GM10847 (cell line): ENCODE results near the gene SEMA4D.

ENCODE experiments used
- POLR2A ChIP-seq: IDR thresholded peaks from 2 replicates; pipeline ENCODE4 v1.6.1; 2011; ENCODE audit not compliant: insufficient read length; ENCODE audit errors: extremely low read depth

Gene SEMA4D

GRCh38 chr9:89358376-89358916, 139.5 kb downstream of the SEMA4D start:
- TF ChIP-seq POLR2A: no peak

DNA sequence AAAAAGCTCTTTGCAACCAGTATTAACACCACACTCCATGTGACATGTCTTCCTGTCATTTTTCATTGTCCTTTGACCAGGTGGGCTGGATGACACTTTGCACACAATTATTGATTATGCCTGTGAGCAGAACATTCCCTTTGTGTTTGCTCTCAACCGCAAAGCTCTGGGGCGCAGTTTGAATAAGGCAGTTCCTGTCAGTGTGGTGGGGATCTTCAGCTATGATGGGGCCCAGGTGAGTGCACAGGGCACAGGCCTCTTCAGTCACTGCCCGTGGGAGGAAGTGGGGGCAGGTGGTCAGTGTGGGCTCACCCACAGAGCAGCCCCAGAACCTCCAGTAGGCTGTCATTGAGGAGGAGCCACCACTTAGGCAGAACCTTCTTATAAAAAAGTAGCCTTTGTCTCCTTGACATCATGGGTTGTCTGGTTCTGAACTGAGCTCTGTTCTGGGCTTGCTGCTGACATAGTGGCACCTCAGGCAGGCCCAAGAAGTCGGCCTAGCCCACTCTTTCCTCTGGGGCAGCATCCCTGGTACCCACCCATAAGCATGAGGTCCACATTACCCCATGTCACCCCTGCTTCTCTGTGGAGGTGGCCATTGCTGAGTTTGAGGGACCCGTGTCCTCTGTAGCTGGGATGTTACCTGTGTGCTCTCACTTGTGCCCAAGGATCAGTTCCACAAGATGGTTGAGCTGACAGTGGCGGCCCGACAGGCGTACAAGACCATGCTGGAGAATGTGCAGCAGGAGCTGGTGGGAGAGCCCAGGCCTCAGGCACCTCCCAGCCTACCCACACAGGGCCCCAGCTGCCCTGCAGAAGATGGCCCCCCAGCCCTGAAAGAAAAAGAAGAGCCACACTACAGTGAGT, 140.3 kb downstream of the SEMA4D start:
- TF ChIP-seq POLR2A: no peak

DNA sequence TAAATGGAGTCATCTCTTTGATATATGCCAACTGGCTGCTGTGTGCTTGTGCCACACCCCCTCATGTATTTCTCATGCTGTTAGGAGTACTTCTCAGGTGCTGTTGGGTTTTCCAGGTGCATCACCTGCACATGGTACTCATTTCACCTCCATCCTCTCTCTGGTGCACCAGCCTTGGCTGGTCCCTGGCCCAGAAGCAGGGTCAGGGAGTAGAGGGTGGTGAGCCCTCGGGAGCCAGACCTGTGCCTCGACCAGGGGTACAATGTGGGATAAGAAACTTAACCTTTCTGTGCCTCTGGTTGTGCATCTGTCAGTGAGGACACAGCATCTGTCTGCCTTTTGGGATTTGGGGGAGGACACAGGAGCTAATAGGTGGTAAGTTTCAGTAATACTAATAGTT, 141.1 kb downstream of the SEMA4D start:
- no peak for TF ChIP-seq POLR2A

DNA sequence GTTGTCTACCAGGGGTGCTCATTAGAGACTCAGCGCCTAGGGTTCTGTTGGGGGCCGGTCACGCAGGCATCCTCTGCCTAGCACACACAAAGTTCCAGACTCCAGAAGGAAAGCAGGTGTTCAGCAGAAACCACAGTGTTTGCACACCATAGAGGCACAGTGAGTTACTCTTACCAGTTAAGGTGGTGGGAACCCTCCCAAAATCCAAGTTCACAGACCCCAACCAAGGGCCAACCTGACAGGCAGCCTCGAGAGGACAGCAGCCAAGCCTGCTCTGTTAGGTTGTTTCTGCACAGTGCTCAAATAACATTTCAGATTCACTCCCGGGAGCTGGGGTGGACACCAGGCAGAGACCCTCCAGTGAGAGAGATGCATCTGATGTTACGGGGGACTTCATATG, 143.4 kb downstream of the SEMA4D start:
- no peak for TF ChIP-seq POLR2A

DNA sequence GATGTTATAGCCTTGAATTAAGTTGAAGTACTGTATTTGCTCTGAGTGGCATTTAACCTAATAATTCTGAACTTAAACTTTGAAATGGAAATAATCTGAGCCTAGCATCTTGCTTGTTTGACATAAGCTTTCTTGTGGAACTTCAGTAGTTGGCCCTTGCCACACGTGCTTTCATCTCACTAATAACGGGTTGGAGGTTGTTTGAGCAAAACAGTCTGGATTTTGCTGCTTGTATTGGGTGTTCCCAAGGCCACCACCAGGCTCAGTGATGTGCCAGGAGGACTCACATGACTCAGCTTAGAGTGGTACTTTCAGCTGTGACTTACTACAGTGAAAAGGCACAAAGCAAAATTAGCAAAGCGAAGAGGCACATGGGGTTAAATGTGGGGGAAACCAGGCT, 143.9 kb downstream of the SEMA4D start:
- TF ChIP-seq POLR2A: no peak

DNA sequence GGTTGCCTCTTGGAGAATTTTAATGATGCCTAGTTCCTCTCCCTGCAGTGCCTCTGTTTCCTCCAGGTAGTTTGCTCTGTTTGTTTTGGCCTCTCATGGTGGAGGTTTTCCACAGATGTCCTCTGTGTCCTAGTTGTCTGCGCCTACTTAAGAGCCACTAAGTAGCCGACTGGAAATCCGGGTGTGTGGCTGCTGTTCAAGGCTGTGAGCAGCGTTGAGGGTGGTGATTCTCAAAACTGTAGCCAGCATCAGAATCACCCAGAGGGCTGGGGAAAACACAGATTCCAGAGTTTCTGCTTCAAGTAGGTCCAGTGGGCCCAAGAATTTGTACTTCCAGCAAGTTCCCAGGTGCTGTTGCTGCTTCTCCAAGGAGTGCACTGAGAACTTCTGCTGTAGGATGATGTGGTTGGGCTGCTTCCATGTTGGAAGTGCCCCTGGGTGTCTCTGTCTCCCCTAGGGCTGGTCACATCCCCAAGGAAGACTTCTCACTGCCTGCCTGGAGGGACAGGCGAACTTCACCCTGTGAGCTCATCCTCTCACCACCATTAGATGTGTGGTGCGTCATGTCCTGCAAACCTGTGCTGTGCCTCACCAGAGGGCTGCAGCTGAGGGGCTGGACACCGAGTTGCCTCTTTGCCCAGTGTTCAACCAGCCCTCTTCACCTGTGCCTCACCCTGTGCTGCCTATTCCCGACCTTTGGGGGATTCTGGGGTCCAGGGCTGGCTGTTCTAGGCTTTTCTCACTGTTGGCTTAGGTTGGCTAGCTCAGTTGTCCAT, 144.9 kb downstream of the SEMA4D start:
- TF ChIP-seq POLR2A: no peak

- no peak for TF ChIP-seq POLR2A
Measured at GRCh38 chr9:89352451-89352850, 145.5 kb downstream of the SEMA4D start.

DNA sequence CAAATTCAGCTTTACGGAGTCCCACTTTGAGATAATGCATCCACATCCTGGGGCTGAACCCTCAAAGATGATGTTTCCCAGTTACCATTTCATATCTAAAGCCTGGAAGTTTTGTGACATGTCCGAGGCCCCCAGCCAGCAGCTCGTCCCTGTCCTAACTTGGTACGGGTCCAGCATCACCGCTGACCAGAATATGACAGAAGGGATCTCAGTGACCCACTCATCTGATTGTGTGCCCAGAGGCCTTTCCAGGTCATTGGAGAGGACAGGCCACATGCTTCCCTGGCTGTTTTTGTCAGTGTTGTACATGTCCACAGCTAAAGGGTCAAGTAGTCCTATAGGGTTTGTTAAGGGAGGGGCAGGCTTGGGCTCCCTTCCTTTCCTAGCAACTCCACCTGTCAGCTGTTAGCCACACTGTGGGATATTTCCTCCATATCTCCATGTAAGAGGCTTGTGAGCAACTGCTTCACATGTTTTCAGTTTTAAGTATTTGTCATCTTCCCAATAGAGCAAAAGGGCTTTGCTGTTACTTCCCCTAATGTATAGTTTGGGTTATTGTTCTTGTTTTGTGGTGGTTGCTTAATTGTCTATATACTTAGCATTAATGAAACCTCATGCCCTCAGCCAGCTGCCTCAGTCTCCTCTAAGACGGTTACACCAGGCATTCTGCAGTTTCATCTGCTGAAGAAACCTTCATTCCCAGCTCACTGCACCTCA, 146.2 kb downstream of the SEMA4D start:
- no peak for TF ChIP-seq POLR2A

- TF ChIP-seq POLR2A: no peak
Measured at GRCh38 chr9:89350988-89351557, 146.8 kb downstream of the SEMA4D start.

DNA sequence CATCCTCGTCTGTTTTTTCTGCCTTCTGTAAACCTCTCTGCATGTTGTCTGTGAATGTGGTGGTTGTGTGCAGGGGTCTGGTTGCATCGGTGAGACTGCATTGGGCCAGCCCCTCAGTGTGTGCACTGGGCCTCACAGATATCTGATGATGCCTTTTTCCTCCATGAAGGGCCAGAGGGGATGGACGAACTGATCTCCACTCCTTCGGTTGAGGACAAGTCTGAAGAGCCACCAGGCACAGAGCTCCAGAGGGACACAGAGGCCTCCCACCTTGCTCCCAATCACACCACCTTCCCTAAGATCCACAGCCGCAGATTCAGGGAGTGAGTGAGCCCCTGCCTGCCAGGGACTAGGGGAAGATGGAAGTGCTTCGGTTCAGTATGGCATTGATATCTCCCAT, 148.3 kb downstream of the SEMA4D start:
- no peak for TF ChIP-seq POLR2A

DNA sequence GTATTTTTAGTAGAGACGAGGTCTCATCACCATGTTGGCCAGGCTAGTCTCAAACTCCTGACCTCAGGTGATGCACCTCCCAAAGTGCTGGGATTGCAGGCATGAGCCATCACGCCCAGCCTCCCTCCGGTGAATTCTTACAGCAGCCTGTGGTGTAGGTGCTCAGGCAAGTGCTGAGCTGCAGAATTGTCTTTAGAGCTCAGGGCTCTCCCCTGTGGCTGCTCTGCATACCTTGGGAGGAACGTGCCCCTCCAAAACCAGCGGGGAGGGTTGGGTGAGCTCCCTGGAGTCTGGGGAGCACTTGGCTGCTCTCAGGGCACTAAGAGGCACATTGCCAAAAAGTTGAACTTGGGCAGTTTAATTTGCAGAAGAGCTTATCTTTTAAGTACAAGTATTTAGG, 150.3 kb downstream of the SEMA4D start:
- no peak for TF ChIP-seq POLR2A

DNA sequence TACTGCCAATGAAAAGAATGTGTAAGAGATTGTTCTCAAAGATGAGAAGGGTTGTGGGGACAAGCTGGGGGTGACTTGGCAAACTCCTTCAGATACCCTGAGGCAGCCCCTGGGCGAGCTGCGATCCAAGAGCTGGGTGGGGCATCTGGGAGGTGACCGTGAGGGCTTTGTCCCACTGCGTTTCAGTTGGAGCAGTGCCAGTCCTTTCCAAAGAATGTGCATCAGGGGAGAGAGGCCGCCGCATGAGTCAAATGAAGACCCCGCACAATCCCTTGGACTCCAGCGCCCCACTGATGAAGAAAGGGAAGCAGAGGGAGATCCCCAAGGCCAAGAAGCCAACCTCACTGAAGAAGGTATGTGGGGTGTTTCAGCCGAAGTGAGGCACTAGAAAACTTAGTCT, 151.2 kb downstream of the SEMA4D start:
- TF ChIP-seq POLR2A: no peak

GRCh38 chr9:89345476-89345875, 152.4 kb downstream of the SEMA4D start:
- TF ChIP-seq POLR2A: no peak

DNA sequence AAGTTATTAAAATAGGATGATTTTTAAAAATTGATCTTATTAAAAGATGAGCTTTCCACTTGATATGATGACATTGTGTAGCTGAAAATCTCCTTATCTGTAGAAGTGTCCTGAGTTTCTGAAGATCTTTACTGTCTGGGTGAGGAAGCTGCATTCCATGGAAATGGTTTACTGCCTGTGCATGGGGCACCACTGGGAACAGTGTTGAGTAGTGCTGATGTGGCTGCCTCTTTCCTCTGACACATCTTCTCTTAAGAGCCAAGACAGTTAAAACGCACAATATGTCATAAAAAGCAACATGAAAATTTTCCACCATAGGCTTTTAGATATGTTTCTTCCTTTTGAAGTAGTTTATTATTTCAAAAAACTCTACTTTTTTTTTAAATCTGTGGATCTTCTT, 155.0 kb downstream of the SEMA4D start:
- no peak for TF ChIP-seq POLR2A

DNA sequence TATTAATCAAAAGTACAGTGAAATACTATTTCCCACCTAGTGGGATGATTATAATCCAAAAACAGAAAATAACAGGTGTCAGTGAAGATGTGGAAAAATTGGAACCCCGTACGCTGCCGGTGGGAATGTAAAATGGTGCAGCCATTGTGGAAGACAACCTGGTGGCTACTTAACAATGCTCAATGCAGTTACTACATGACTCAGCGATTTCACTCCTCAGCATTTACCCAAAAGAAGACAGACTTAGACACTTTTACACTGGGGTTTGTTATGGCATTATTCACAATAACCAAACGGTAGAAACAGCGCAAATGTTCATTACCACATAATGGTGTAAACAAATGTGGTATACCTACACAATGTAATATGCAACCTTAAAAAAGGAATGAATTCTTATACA, 155.7 kb downstream of the SEMA4D start:
- TF ChIP-seq POLR2A: no peak

DNA sequence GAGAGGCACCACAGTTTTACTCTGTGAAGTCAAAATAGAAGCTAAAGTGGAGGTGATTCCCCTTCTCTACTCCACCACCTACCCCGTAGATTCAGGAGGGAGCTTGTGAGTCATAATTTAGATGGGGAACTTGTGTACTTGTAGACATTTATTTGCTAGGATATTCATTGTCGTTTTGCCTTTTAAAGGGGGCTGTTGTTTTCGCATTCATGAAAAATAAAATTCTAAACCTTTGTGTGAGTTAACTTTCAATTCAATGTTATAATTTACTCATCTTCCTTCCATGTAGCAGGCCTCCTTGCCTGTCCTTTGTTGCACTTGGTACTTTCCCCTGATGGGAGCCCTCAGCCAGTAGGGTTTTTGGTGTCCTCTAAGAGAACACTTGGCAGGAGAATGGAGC, 157.6 kb downstream of the SEMA4D start:
- TF ChIP-seq POLR2A: no peak

DNA sequence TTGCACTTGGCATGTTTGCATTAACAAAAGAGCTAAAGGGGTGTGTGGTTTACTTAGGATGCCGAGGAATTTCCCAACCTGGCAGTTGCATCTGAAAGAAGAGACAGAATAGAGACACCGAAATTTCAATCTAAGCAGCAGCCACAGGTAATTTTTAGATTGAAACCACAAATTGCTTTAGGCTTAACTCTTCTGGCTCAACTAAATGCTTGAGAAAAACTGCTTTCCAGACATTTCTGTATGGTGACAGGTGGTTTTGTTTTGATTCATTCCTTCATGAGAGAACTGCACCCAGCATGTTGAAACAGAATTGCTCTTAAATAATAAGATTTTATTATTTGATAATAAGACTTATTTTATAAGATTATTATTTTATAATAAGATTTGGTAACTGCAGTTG, 158.1 kb downstream of the SEMA4D start:
- TF ChIP-seq POLR2A: no peak
